ENCODE data around the gene SHC4.

The SHC4 gene

DNA sequence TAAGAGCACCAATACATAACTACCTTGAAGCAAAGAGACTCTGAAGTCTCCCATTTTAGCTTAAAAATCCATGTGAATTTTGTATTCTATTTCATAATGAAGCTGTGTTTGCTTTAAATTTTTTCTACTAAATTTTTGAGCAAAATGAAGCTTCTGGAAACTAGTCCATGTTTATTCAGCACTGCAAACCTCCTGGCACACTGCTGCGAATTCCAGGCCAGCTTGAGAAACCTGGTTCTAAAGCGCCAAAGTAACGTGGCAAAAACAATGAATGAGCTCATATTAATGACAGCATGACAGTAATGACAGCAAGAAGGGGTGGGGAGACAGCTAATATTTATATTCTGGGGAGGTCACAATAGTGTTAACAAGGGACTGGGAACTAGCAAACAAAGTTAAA, 178.5 kb downstream of the SHC4 start:
- no peak for DNase-seq

DNA sequence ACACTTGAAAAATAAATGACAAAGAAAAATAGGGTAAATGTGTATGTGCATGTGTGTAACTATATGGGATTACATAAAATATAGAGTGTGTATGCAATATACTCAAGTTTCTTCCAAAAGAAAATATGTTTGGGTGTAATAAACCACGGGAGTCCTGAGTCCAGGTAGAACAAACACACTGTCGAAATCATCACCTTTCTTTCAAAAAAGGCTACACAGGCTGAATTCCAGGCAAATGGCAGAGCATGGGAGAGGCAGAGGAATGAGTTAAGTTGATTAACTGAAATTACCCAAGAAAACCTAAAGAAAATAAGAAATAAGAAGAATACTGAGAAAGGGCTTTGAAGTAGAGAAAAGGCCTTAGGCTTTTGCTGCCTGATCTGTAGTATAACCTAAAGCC, 179.0 kb downstream of the SHC4 start:
- DNase-seq, result no peak

- DNase-seq, result no peak
These were observed 180.8 kb downstream of the SHC4 start for GRCh38 chr15:48782911-48783310.

- DNase-seq, result no peak
These were observed 182.1 kb downstream of the SHC4 start for GRCh38 chr15:48781481-48782081.

GRCh38 chr15:48781017-48781416, 182.7 kb downstream of the SHC4 start:
- no peak for DNase-seq

DNA sequence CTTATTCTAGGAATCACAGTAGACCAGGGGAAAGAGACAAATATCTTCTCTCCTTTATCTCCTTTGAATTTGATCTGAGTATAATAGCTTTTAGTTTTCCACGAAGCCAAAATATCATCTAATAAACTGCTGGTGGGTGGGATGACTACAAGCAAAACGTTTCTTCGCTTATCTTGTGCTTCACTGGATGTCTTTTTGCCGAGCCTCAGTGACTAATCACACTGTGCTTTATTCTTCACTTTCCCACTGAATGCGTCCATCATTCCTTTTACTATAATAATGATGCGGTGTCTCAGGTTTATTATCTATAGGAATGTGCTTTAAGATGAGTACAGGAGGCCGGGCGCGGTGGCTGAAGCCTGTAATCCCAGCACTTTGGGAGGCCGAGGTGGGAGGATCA, 185.4 kb downstream of the SHC4 start:
- DNase-seq, result no peak

- DNase-seq, result no peak
These were observed 185.9 kb downstream of the SHC4 start for GRCh38 chr15:48777645-48778330.

DNA sequence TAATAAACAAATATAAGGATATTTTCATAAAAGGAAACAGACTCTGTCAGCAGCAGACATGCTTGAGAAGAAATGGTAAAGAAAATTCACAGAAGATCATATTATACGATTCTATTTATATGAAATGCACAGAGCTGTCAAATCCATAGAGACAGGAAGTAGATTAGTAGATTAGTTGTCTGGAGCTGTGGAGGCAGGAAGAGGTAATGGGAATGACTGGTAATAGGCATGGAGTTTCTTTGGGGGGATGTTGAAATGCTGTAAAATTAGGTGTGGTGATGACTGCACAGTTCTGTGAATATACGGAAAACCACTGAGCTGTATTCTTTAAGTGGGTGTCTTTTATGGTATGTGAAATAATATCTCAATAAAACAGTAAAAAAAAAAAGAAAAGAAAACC, 188.2 kb downstream of the SHC4 start:
- no peak for DNase-seq

DNA sequence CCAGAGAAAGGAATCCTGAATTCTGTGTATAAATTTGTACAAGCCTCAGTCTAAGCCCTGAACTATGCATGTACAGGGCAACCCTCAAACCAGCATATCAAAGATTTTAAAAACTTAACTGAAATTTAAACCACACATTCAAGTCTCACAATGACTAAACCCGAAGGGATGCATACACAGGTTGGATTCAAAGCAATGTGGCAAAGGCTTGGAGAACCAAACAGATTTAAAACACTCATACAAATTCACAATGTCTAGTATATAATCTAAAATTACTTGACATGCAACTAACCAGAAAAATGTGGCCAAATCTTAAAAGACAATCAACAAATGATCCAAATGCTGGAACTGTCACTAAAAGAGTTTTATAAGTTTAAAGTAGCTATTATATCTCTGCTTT, 189.2 kb downstream of the SHC4 start:
- no peak for DNase-seq

All from NCI-H2081 treated with DMSO at 0.1 percent for 48 hours (cell line).